ENCODE results near the gene AMZ2. TPM values are rescaled to one million over a fixed set of nuclear protein-coding genes. Genes with fewer than 3 reads are reported as not detected.
"Not testable (repeated sequence)": the region's sequence is repeated elsewhere in the genome, so short reads cannot be mapped to it uniquely, and the experiment has no call there.

The AMZ2 gene
- total RNA-seq, 1 donor from 2014 or later, result 49.6 TPM

DNA sequence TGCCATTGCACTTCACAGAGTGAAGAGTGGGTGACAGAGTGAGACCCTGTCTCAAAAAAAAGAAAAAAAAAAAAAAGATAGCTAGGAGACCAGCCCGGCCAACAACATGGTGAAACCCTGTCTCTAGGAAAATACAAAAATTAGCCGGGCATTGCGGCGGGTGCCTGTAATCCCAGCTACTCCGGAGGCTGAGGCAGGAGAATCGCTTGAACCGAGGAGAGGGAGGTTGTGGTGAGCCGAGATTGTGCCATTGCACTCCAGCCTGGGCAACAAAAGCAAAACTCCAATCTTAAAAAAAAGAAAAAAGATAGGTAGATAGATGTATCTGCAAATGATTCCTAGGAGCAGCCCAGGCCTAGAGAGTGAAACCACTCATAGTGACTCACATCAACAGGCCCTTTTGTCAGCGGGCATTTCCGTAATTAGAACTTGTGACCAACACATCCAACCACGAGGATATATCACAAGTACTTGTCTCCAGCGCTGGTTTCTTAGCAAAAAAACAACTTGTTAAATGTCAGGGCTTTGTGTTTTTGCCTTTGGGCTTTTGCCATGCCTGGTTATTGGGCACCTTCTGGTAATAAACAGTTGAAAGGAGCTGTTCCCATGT is 13.0 kb upstream of the AMZ2 start:
- H3K27me3 ChIP-seq (ENCODE audit: control insufficient read depth in 3 of 3, insufficient read depth in 3 of 3, low read length in 3 of 3); H3K9ac ChIP-seq (ENCODE audit: low read depth in 1 of 3, low read length in 3 of 3); H3K4me3 ChIP-seq (ENCODE audit: low read length in 3 of 3); H3K36me3 ChIP-seq (ENCODE audit: control insufficient read depth in 3 of 3, insufficient read depth in 3 of 3, low read length in 3 of 3); H3K4me1 ChIP-seq (ENCODE audit: control insufficient read depth in 3 of 3, insufficient read depth in 3 of 3, low read length in 3 of 3); H3K9me3 ChIP-seq (ENCODE audit: control insufficient read depth in 3 of 3, low read length in 3 of 3): not testable (repeated sequence)
- peak overlapping the region; percentile 76 for H3K27ac ChIP-seq (ENCODE audit: low read depth, low read length)

GRCh38 chr17:68235336-68235791 is 12.5 kb upstream of the AMZ2 start:
- Histone ChIP-seq H3K27ac (ENCODE audit: low read depth, low read length) (peak overlapping the region; percentile 76), H3K9ac (ENCODE audit: low read depth in 1 of 3, low read length in 3 of 3) (peak overlapping the region in 2 of 3 donors; percentile 43 to 60)
- not testable (repeated sequence) for H3K36me3 ChIP-seq (ENCODE audit: control insufficient read depth in 3 of 3, insufficient read depth in 3 of 3, low read length in 3 of 3); H3K27me3 ChIP-seq (ENCODE audit: control insufficient read depth in 3 of 3, insufficient read depth in 3 of 3, low read length in 3 of 3); H3K4me1 ChIP-seq (ENCODE audit: control insufficient read depth in 3 of 3, insufficient read depth in 3 of 3, low read length in 3 of 3); H3K9me3 ChIP-seq (ENCODE audit: control insufficient read depth in 3 of 3, low read length in 3 of 3); H3K4me3 ChIP-seq (ENCODE audit: low read length in 3 of 3)

DNA sequence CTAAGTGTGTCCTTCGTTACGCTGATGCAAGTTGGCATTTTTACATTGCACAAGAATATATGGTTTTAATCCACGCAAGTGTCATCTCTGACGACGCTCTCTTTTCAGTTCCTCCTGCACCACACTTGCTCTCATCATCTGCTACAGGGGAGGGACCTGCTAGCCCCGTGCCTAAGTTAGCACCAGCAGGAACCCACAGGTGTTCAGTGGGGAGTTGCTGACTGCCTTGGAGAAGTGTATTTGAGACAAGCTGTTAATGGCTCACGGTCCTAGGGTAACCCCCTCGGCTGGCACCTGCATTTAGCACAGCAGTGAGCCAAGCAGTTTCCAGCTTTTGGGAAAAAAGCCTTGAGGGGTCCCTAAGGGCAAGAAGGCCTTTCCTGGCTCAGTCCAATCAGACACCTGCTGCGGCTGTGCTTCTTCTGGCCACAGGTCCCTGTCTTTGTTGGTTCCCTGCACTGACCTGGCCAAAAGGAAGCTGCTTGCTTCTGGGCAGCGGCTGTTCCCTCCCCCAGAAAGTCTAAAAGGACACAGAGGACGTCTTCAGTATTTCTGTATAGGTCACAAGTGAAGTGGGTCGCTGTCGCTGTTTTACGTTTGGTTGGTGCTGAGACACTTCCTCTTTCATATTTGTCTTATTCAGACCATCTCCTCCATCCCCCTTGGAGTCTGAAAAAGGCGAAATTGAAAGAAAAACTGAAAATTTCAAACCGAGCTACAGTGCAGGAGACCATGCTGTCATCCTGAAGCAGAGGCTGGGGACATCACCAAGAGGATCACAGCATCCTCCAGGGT is 10.3 kb upstream of the AMZ2 start:
- not testable (repeated sequence) for H3K9ac ChIP-seq (ENCODE audit: low read depth in 1 of 3, low read length in 3 of 3); H3K4me1 ChIP-seq (ENCODE audit: control insufficient read depth in 3 of 3, insufficient read depth in 3 of 3, low read length in 3 of 3); H3K36me3 ChIP-seq (ENCODE audit: control insufficient read depth in 3 of 3, insufficient read depth in 3 of 3, low read length in 3 of 3); H3K4me3 ChIP-seq (ENCODE audit: low read length in 3 of 3); H3K9me3 ChIP-seq (ENCODE audit: control insufficient read depth in 3 of 3, low read length in 3 of 3); H3K27me3 ChIP-seq (ENCODE audit: control insufficient read depth in 3 of 3, insufficient read depth in 3 of 3, low read length in 3 of 3)
- peak overlapping the region; percentile 62 for H3K27ac ChIP-seq (ENCODE audit: low read depth, low read length)

DNA sequence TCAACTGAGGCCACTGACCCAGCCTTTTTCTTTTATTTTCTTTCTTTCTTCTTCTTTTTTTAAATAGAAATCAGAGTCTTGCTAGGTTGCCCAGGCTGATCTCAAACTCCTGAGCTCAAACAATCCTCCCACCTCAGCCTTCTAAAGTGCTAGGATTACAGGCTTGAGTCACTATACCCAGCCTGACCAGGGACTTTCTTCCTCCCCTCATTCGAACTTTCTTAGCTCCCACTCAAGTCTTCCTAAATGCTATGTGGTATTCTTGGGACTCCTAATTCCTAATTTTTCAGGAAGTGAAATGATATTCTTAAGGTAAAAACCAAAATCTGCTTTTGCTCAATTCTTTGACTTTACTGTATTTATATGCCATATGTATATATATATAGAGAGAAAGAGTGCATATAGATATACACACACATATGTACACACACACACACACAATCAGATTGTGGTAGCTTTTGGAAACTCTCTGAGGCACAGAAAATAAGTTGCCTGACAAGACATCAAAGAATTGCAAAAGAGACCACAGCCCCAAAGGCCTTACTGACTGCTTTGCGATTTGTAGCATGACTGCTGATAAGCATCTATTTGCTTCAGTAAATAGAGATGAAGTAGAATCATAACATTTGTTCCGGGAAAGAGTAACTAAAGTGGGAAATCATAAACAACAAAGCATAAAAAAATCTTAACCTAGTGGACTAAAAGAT is 9.5 kb upstream of the AMZ2 start:
- Histone ChIP-seq H3K4me3 (ENCODE audit: low read length in 3 of 3) (no peak overlapping the region), H3K4me1 (ENCODE audit: control insufficient read depth in 3 of 3, insufficient read depth in 3 of 3, low read length in 3 of 3) (peaks cover 0 to 6% (median 2%) of the 10 kb centered on the region in 3 donors), H3K9me3 (ENCODE audit: control insufficient read depth in 3 of 3, low read length in 3 of 3) (no peaks in the 10 kb centered on the region), H3K27ac (ENCODE audit: low read depth, low read length) (peak overlapping the region; percentile 62), H3K27me3 (ENCODE audit: control insufficient read depth in 3 of 3, insufficient read depth in 3 of 3, low read length in 3 of 3) (no peaks in the 10 kb centered on the region), H3K9ac (ENCODE audit: low read depth in 1 of 3, low read length in 3 of 3) (no peak overlapping the region), H3K36me3 (ENCODE audit: control insufficient read depth in 3 of 3, insufficient read depth in 3 of 3, low read length in 3 of 3) (no peaks in the 10 kb centered on the region)

GRCh38 chr17:68238871-68239253 is 9.0 kb upstream of the AMZ2 start:
- Histone ChIP-seq H3K4me3 (ENCODE audit: low read length in 3 of 3) (no peak overlapping the region), H3K9ac (ENCODE audit: low read depth in 1 of 3, low read length in 3 of 3) (no peak overlapping the region), H3K4me1 (ENCODE audit: control insufficient read depth in 3 of 3, insufficient read depth in 3 of 3, low read length in 3 of 3) (peaks cover 0 to 6% (median 2%) of the 10 kb centered on the region in 3 donors), H3K27ac (ENCODE audit: low read depth, low read length) (no peak overlapping the region), H3K27me3 (ENCODE audit: control insufficient read depth in 3 of 3, insufficient read depth in 3 of 3, low read length in 3 of 3) (no peaks in the 10 kb centered on the region), H3K36me3 (ENCODE audit: control insufficient read depth in 3 of 3, insufficient read depth in 3 of 3, low read length in 3 of 3) (no peaks in the 10 kb centered on the region), H3K9me3 (ENCODE audit: control insufficient read depth in 3 of 3, low read length in 3 of 3) (no peaks in the 10 kb centered on the region)

DNA sequence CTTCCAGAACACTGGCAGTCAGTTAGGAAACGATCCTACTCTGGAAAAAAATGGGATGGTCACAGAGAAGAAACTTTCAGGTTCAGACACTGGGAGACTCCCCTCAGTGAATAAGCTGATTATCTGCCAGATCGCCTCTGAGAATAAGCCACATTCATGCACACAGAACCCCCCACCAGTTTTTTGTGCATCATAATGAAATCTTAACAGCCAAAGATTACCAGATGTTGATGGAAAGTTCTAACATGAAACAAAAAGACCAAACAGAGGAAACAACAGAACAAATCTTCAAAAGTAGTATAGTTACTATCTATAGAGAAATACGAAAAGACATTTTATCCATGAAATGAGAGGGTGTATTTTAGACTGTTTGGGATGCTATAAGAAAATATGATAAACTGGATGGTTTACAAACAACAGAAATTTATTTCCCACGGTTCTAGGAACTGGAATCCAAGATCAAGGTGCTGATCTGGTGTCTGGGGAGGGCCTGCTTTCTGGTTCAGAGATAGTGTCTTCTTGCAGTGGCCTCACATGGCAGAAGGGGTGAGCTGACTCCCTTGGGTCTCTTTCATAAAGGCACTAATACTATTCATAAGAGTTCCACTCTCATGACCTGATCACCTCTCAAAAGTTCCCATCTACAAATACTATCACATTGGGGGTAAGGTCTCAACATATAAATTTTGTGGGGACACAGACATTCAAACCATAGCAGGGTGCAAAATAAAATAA is 8.0 kb upstream of the AMZ2 start:
- H3K9ac ChIP-seq (ENCODE audit: low read depth in 1 of 3, low read length in 3 of 3), result no peak overlapping the region
- H3K4me3 ChIP-seq (ENCODE audit: low read length in 3 of 3), result no peak overlapping the region
- no peak overlapping the region for H3K27ac ChIP-seq (ENCODE audit: low read depth, low read length)
- no peaks in the 10 kb centered on the region for H3K9me3 ChIP-seq (ENCODE audit: control insufficient read depth in 3 of 3, low read length in 3 of 3)
- H3K36me3 ChIP-seq (ENCODE audit: control insufficient read depth in 3 of 3, insufficient read depth in 3 of 3, low read length in 3 of 3), result no peaks in the 10 kb centered on the region
- peaks cover 0 to 6% (median 2%) of the 10 kb centered on the region in 3 donors for H3K4me1 ChIP-seq (ENCODE audit: control insufficient read depth in 3 of 3, insufficient read depth in 3 of 3, low read length in 3 of 3)
- no peaks in the 10 kb centered on the region for H3K27me3 ChIP-seq (ENCODE audit: control insufficient read depth in 3 of 3, insufficient read depth in 3 of 3, low read length in 3 of 3)

DNA sequence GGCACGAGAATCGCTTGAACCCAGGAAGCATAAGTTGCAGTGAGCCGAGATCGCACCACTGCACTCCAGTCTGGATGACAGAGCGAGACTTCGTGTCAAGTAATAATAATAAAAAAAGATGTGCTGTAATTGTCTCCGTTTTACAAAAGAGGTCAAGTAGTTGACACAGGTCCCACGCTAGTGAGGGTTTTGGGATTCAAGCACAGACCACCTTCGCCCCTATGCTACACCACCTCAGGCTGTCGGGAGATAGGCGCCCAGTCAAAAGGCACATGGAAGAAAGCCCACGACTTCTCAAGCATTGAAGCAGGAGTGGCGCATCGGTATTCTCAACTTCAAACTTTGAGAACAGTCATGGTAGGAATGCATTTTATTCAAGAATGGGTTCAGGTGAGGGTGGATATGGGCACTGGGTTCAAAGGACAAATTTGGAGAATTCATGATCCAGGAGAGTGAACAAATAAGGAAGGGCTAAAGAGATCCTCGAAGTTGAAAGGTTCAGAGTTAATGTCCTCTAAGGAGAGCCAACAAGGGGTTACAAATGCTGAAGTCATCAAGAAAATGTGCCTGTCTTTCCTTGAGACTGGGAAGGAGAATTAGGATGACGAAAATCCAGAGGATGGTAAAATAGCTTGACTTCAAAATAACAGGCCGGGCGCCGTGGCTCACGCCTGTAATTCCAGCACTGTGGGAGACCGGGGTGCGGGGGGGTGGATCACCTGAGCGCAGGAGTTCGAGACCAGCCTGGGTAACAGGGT is 1.4 kb upstream of the AMZ2 start:
- H3K27me3 ChIP-seq (ENCODE audit: control insufficient read depth in 3 of 3, insufficient read depth in 3 of 3, low read length in 3 of 3), result no peaks in the 10 kb centered on the region
- peaks cover 10 to 13% (median 13%) of the 10 kb centered on the region in 3 donors for H3K4me1 ChIP-seq (ENCODE audit: control insufficient read depth in 3 of 3, insufficient read depth in 3 of 3, low read length in 3 of 3)
- no peaks in the 10 kb centered on the region for H3K9me3 ChIP-seq (ENCODE audit: control insufficient read depth in 3 of 3, low read length in 3 of 3)
- H3K36me3 ChIP-seq (ENCODE audit: control insufficient read depth in 3 of 3, insufficient read depth in 3 of 3, low read length in 3 of 3), result peaks cover 1 to 10% (median 6%) of the 10 kb centered on the region in 3 donors
- peak overlapping the region in 1 of 3 donors; percentile 89 for H3K4me3 ChIP-seq (ENCODE audit: low read length in 3 of 3)
- H3K27ac ChIP-seq (ENCODE audit: low read depth, low read length), result no peak overlapping the region
- H3K9ac ChIP-seq (ENCODE audit: low read depth in 1 of 3, low read length in 3 of 3), result no peak overlapping the region

GRCh38 chr17:68248199-68248825 is 469 bp downstream of the AMZ2 start:
- Histone ChIP-seq H3K4me3 (ENCODE audit: low read length in 3 of 3) (peak overlapping the region; percentile 88 to 92 (median 89)), H3K27me3 (ENCODE audit: control insufficient read depth in 3 of 3, insufficient read depth in 3 of 3, low read length in 3 of 3) (no peaks in the 10 kb centered on the region), H3K9ac (ENCODE audit: low read depth in 1 of 3, low read length in 3 of 3) (peak overlapping the region; percentile 98 to 99 (median 98)), H3K27ac (ENCODE audit: low read depth, low read length) (peak overlapping the region; percentile 98), H3K36me3 (ENCODE audit: control insufficient read depth in 3 of 3, insufficient read depth in 3 of 3, low read length in 3 of 3) (peaks cover 5 to 18% (median 17%) of the 10 kb centered on the region in 3 donors), H3K9me3 (ENCODE audit: control insufficient read depth in 3 of 3, low read length in 3 of 3) (no peaks in the 10 kb centered on the region), H3K4me1 (ENCODE audit: control insufficient read depth in 3 of 3, insufficient read depth in 3 of 3, low read length in 3 of 3) (peaks cover 10 to 13% (median 13%) of the 10 kb centered on the region in 3 donors)

DNA sequence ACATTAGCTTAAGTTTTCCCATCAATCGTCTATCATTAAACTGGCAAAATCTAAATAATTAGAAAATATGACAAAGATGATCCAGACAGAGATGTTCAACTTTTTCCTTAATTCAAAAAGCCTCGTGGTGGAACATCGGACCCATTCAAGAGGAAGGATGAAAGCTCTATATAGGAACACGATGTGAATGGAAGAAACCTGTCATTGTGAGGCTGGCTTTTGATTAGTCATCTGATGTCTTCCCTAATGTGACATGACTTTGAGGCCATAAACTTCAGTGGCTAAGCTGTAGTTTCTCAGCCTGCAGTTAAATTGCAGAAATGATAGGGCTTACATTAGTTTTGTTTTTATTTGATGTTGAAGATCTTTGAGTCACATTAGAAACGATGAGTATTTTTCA is 1.0 kb downstream of the AMZ2 start:
- Histone ChIP-seq H3K4me1 (ENCODE audit: control insufficient read depth in 3 of 3, insufficient read depth in 3 of 3, low read length in 3 of 3) (peaks cover 10 to 13% (median 13%) of the 10 kb centered on the region in 3 donors), H3K27ac (ENCODE audit: low read depth, low read length) (peak overlapping the region; percentile 98), H3K27me3 (ENCODE audit: control insufficient read depth in 3 of 3, insufficient read depth in 3 of 3, low read length in 3 of 3) (no peaks in the 10 kb centered on the region), H3K9me3 (ENCODE audit: control insufficient read depth in 3 of 3, low read length in 3 of 3) (no peaks in the 10 kb centered on the region), H3K4me3 (ENCODE audit: low read length in 3 of 3) (peak overlapping the region in 2 of 3 donors; percentile 88 to 89), H3K9ac (ENCODE audit: low read depth in 1 of 3, low read length in 3 of 3) (peak overlapping the region; percentile 98 to 99 (median 98)), H3K36me3 (ENCODE audit: control insufficient read depth in 3 of 3, insufficient read depth in 3 of 3, low read length in 3 of 3) (peaks cover 5 to 22% (median 21%) of the 10 kb centered on the region in 3 donors)

All from skeletal muscle tissue (tissue), 4 donors.